Pancreas (tissue), 10 donors: ENCODE results near the gene SEMA7A. TPM values are rescaled to one million over a fixed set of nuclear protein-coding genes. Genes with fewer than 3 reads are reported as not detected.

Source experiments
- ATAC-seq, 4 donors: fragments of 200-7000 bp; cut with Tn5 transposase; one replicate each; pipeline versions ENCODE4 v1.8.0 to v1.9.1; 2020; ENCODE audit warnings: mild to moderate bottlenecking in 4 of 4, moderate library complexity in 4 of 4
- DNase-seq, 6 donors: peaks; one replicate each; pipeline ENCODE4 v3.0.0-alpha.2; 2020
- FAIRE-seq: peaks from 2 replicates; lab custom pipeline; 2012; peaks lifted over from hg19 to GRCh38; lab: Jason Lieb, UNC
- H3K27ac ChIP-seq, 4 donors: fragments of 200-600 bp; sonication (generic); 1 replicate in 3 of 4; 2 replicates in 1 of 4; pipeline versions ENCODE4 v1.5.0 to v1.8.0; 2020
- H3K27me3 ChIP-seq, 4 donors: fragments of 200-600 bp; one replicate each; pipeline ENCODE4 v1.8.0; 2021
- H3K36me3 ChIP-seq, 3 donors: fragments of 200-600 bp; sonication (generic) in 1 of 3; one replicate each; pipeline versions ENCODE4 v1.5.0 to v1.8.0; 2020 to 2021
- H3K4me1 ChIP-seq, 3 donors: fragments of 200-600 bp; one replicate each; pipeline ENCODE4 v1.8.0; 2021
- H3K4me3 ChIP-seq, 4 donors: fragments of 200-600 bp; sonication (generic) in 2 of 4; one replicate each; pipeline versions ENCODE4 v1.5.0 to v1.8.0; 2020 to 2021
- H3K9me3 ChIP-seq, 4 donors: fragments of 200-600 bp; one replicate each; pipeline ENCODE4 v1.8.0; 2021
- WGBS, 2 donors: extraction: QIAGEN DNeasy Blood & Tissue Kit; methylation state at CpG; one replicate each; pipeline ENCODE4 v1.1.7; 2013; 5-methylcytosine and 5-hydroxymethylcytosine counted together
- intact Hi-C, 3 donors: fragments of 100-400 bp; cut with DNase I; formaldehyde crosslinking; loops; one replicate each; pipeline versions ENCODE4 v1.11.1 to v1.14.2; 2022
- polyA plus RNA-seq, 2 donors: library from polyadenylated mRNA; stranded (reverse); fragments of 200-250 nt; gene quantifications; one replicate each; pipeline ENCODE4 v1.2.3, GENCODE V29; 2013
- total RNA-seq, 6 donors: library from RNA; stranded (reverse); fragmentation: NEBNext Ultra II Directional in 4 of 6; extraction: Animal tissue kit (Norgen Biotek cat#: 25700) in 4 of 6; gene quantifications; one replicate each; pipeline versions ENCODE4 v1.2.1 to v1.2.4, GENCODE V29; 2021 to 2023
- TF ChIP-seq, protein P1 (sequence below), 4 donors: fragments of 200-600 bp; sonication (generic) in 3 of 4; IDR thresholded peaks; one replicate each; pipeline versions ENCODE4 v1.5.0 to v1.8.0; 2021; ENCODE audit warnings: antibody characterized with exemption in 4 of 4
- donor health status: healthy with polysubstance abuse.
- donor health status: DM: no; HTN: no; CAD: no; lungs with moderate emphysema.
- donor health status: DM: no; HTN: no; CAD: no.
- donor health status: control.
- donor health status: control.
- donor health status: Bipolar disorder and iron deficiency.
- donor health status: DM: yes; HTN: yes; CAD: no.
- donor health status: DM: no; HTN: no; CAD: no.
- donor health status: DM: no; HTN: no; CAD: no.
- donor health status: DM: yes; HTN: yes; CAD: no.

Gene SEMA7A
- total and polyA plus RNA-seq, 8 donors, result 0.37 to 5.6 (median 0.76) TPM

DNA sequence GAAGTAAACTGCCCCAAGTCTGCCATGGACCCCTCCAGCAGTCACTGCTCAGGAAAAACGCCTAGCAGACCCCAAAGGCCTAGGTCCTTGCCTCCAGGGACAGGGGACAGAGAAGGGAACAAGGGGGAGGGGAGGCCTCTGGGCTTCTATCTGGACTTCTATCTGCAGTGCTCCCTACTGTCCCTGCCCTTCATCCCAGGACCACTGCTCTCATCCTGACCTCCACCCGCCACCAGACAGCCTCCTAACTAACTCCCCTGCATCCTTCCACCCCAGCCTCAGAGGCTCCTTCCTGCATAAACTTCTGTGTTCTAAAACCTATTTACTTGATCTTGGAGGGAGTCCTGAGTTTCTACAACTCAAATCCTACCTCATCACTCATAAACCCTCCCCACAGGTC is 25.4 kb downstream of the SEMA7A start:
- Histone ChIP-seq H3K4me1 (no peaks in the 10 kb centered on the region), H3K36me3 (no peaks in the 10 kb centered on the region), H3K27me3 (no peaks in the 10 kb centered on the region), H3K9me3 (no peaks in the 10 kb centered on the region), H3K27ac (no peak overlapping the region), H3K4me3 (no peak overlapping the region)
- intact Hi-C loops, result no loop called here
- no peak for FAIRE-seq
- no peak for DNase-seq
- no peak for ATAC-seq
- TF ChIP-seq, protein P1, sequence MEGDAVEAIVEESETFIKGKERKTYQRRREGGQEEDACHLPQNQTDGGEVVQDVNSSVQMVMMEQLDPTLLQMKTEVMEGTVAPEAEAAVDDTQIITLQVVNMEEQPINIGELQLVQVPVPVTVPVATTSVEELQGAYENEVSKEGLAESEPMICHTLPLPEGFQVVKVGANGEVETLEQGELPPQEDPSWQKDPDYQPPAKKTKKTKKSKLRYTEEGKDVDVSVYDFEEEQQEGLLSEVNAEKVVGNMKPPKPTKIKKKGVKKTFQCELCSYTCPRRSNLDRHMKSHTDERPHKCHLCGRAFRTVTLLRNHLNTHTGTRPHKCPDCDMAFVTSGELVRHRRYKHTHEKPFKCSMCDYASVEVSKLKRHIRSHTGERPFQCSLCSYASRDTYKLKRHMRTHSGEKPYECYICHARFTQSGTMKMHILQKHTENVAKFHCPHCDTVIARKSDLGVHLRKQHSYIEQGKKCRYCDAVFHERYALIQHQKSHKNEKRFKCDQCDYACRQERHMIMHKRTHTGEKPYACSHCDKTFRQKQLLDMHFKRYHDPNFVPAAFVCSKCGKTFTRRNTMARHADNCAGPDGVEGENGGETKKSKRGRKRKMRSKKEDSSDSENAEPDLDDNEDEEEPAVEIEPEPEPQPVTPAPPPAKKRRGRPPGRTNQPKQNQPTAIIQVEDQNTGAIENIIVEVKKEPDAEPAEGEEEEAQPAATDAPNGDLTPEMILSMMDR (IDR thresholded peaks at IDR 0.05), result no peak
- 56 to 80% methylated on average over 2 of the region's 2 CpGs for WGBS, 2 donors

DNA sequence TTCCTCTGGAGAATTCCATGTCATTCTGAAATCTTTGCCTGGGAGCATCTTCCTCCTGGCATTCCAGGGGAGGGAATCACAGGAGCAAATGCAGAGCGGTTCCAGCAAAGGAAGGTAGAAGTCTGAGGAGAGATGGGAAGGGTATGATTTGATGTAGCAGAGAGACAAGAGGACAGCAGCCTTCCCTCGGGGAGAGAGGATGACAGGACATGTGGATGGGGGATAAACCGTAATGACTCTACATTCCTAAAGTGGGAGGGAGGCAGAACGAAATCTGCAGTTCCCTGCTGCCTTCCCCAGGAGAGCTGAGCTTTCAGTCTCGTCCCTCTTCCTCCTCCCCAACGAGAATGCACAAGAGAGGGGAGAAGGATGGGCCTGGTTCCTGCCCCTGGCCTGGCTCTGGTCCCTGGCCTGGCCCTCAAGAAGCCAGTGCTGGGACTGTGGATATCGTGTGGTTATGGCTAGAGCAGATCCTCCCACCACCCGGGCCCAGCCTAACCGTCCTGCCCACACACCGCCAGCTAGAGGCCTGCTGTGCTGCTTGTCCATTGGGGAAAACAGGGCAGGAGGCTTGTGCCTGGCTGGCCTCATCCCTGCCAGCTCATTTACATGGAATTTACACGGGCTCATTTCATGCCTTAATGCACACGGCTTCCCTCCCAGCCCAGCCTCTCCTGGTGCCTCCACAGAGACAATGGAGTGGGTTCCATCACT is 26.6 kb downstream of the SEMA7A start:
- FAIRE-seq (no peak), ATAC-seq (peak in 1 of 4 donors; percentile 47), DNase-seq (no peak)
- no peaks in the 10 kb centered on the region for H3K36me3 ChIP-seq
- H3K27ac ChIP-seq, result no peak overlapping the region
- TF ChIP-seq, protein P1 (IDR thresholded peaks at IDR 0.05), result no peak
- H3K27me3 ChIP-seq, result no peaks in the 10 kb centered on the region
- H3K9me3 ChIP-seq, result no peaks in the 10 kb centered on the region
- WGBS, 2 donors, result 41 to 44% methylated on average over 11 to 12 of the region's 12 CpGs
- no peak overlapping the region for H3K4me3 ChIP-seq
- intact Hi-C loops, result no loop called here
- no peaks in the 10 kb centered on the region for H3K4me1 ChIP-seq

DNA sequence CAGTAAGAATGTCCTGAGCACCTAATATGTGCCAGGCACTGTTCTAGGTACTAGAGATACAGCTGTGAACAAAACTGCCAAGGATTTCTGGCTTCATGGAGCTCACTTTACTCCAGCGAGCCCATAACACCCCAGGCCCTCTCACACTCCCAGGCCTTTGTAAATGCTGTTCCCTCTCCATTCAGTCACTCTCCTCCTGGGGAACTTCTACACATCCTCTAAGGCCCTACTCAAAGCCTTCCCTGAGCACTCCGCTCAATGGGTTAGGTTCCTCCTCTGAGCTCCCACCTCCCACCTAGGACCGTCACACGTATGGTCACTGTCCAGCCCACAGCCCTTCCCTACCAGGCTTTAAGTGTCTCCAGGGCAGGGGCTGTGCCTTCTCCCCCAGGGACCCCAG is 27.2 kb downstream of the SEMA7A start:
- WGBS, 2 donors, result 73 to 78% methylated on average over 4 of the region's 4 CpGs
- intact Hi-C loops, result no loop called here
- H3K4me1 ChIP-seq, result no peaks in the 10 kb centered on the region
- no peak for DNase-seq
- no peaks in the 10 kb centered on the region for H3K9me3 ChIP-seq
- H3K36me3 ChIP-seq, result no peaks in the 10 kb centered on the region
- no peaks in the 10 kb centered on the region for H3K27me3 ChIP-seq
- TF ChIP-seq, protein P1 (IDR thresholded peaks at IDR 0.05), result no peak
- no peak overlapping the region for H3K4me3 ChIP-seq
- no peak overlapping the region for H3K27ac ChIP-seq
- FAIRE-seq, result no peak
- no peak for ATAC-seq

DNA sequence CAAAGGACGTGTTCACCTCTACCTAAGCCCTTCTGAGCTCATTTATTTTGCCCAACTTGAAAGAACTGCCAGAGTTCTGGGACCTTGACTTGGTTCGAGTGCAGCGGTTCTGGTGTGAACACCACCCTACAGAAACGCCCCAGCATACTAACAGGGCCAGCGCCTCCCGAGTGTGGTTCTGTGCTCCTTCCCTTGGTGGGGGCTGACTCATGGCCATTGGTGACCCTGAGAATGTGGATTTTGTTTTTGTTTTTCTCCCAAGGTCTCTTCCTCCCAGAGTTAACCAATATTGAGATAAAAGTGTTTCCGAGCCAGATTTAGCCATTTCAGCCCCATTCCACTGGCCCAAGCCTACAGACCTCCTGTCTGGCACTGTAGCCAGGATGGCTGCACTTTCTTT is 27.9 kb downstream of the SEMA7A start:
- no peaks in the 10 kb centered on the region for H3K27me3 ChIP-seq
- no peaks in the 10 kb centered on the region for H3K36me3 ChIP-seq
- H3K4me1 ChIP-seq, result no peaks in the 10 kb centered on the region
- DNase-seq, result no peak
- TF ChIP-seq, protein P1 (IDR thresholded peaks at IDR 0.05), result no peak
- ATAC-seq, result no peak
- intact Hi-C loops, result no loop called here
- H3K4me3 ChIP-seq, result no peak overlapping the region
- FAIRE-seq, result no peak
- WGBS, 2 donors, result 50 to 67% methylated on average over 7 of the region's 7 CpGs
- H3K9me3 ChIP-seq, result no peaks in the 10 kb centered on the region
- H3K27ac ChIP-seq, result no peak overlapping the region

DNA sequence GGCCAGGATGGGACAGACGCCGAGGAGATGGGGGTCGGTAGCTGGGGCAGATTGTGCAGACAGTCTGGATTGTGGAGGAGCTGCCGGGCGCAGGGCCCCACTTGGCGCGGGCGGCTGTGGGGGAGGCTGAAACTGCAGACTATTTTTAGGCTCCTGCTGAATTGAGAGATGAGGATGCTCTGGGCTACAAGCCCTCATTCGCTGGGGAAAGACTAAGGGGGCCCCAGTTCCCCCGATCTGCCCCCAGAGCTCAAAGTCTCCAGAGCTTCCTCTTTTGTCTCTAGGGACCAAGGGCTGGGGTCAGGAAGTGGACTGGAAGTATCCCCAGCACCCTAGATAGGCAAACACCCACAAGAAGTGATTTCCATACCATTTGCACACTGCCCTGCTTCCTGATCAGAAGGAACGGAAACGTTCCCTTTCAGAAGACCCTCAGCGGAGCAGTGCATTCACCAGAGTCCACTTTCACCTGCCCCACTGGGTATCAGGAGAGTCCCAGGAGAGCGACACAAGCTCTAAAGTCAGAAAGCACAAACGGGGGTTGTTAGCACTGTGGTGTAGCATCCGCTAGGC is 29.7 kb downstream of the SEMA7A start:
- no peak overlapping the region for H3K4me3 ChIP-seq
- TF ChIP-seq, protein P1 (IDR thresholded peaks at IDR 0.05), result no peak
- WGBS, 2 donors, result 63 to 69% methylated on average over 16 of the region's 16 CpGs
- intact Hi-C loops, result no loop called here
- H3K9me3 ChIP-seq, result no peaks in the 10 kb centered on the region
- DNase-seq (no peak), ATAC-seq (no peak), FAIRE-seq (no peak)
- no peak overlapping the region for H3K27ac ChIP-seq
- H3K36me3 ChIP-seq, result no peaks in the 10 kb centered on the region
- H3K4me1 ChIP-seq, result no peaks in the 10 kb centered on the region
- no peaks in the 10 kb centered on the region for H3K27me3 ChIP-seq
